EL (cell line): ENCODE measurements around the gene TMIGD2.
"Not testable (repeated sequence)": the region's sequence is repeated elsewhere in the genome, so short reads cannot be mapped to it uniquely, and the experiment has no call there.

Experiments used
- DNase-seq: peaks from one replicate; pipeline ENCODE4 v3.0.0-alpha.2; 2016

Gene TMIGD2

DNA sequence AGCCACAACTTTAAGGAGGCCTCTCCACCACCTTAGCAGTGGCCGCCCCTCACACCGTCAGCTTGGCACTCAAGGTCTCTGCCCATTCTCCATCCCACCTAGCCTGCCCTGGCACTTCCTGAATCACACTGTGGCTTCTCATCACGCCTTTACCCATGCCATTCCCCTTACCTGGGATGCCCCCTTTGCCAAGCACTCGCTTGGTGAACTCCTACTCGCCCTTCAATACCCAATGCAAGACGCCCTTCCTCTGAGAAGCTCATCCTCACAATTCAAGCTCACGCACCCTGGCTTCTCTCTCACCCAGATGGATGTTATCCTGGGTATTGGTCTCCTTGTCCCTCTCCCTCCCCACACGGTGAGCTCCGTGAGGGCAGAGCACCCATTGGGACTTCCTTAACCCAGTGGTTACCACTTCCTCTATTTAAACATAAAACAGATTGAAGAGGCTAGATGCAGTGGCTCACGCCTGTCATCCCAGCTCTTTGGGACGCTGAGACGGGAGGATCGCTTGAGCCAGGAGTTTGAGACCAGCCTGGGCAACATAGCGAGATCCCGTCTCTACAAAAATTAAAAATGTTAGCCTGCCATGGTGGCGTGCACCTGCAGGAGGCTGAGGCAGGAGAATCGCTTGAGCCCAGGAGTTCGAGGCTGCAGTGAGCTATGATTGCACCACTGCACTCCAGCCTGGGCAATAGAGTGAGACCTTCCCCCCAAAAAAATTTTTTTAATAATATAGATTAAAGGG, 35.8 kb downstream of the TMIGD2 start:
- DNase-seq: no peak

DNA sequence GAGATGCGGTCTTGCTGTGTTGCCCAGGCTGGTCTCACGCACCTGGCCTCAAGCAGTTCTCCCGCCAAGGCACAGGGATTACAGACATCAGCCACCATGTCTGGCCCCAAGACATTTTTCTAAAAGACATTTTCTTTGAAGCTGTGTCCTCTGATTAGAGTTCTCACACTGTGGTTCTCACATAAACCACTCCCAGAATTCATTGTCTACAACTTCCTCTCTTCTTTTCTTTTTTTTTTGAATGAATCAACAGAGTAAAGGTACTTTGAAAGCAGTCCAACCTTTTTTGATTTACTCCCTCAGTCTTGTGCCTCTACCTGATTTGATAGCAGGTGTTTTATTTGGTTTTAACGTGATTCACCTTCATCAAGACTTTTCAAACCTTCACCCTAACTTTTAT, 37.4 kb downstream of the TMIGD2 start:
- DNase-seq: no peak

DNA sequence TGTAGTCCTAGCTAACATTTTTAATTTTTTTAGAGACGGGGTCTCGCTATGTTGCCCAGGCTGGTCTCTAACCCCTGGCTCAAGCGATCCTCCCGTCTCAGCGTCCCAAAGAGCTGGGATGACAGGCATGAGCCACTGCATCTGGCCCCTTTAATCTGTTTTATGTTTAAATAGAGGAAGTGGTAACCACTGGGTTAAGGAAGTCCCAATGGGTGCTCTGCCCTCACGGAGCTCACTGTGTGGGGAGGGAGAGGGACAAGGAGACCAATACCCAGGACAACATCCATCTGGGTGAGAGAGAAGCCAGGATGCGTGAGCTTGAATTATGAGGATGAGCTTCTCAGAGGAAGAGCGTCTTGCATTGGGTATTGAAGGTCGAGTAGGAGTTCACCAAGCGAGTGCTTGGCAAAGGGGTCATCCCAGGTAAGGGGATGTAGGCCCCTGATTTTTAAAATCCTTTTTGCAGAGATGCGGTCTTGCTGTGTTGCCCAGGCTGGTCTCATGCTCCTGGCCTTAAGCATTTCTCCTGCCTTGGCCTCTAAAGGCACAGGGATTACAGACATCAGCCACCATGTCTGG, 41.5 kb downstream of the TMIGD2 start:
- DNase-seq: no peak

DNA sequence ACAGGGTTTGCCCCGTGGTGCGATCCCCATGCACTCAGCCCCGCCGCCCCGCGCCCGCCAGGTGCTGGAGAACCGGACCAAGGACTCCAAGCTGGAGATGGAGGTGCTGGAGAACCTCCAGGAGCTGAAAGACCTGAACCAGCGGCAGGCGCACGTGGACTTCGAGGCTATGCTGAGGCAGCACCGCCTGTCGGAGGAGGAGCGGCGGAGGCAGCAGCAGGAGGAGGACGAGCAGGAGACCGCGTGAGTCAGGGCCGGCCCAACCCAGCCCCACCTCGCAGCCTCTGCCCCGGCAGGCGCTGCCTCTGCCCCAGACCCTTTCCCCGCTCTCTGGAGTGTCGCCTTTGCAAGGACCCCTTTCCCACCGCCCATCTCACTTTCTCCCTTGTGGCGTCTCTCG, 44.0 kb downstream of the TMIGD2 start:
- DNase-seq: no peak

DNA sequence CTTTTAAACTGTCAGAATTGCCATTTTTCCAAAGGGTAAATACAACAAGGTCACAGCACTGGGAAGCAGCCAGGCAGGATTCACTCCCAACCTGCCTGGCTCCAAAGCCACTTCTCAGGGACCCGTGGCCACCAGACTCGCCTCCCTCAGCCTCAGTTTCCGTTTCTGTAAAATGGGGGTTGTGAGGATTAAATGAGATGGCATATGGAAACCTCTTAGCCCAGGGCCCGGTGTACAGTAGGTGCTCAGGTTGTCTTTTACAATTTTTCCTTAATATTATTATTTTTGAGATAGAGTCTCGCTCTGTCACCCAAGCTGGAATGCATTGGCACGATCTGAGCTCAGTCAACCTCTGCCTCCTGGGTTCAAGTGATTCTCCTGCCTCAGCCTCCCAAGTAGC, 45.2 kb downstream of the TMIGD2 start:
- DNase-seq: no peak

DNA sequence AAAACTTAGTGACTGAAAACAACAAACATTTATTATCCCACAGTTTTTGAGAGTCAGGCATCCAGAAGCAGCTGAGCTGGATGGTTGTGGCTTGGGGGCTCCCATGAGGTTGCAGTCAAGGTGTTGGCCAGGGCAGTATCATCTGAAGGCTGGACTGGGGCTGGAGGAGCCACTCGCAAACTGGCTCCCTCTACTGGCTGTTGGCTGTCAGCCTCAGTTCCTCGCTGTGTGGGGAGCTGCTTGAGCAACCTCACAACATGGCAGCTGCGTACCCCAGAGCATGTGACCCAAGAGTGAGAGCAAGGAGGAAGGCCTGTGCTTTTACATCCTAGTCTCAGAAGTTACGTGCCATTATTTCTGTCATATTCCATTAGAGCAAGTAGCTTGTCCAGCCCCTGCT, 45.6 kb downstream of the TMIGD2 start:
- no peak for DNase-seq

DNA sequence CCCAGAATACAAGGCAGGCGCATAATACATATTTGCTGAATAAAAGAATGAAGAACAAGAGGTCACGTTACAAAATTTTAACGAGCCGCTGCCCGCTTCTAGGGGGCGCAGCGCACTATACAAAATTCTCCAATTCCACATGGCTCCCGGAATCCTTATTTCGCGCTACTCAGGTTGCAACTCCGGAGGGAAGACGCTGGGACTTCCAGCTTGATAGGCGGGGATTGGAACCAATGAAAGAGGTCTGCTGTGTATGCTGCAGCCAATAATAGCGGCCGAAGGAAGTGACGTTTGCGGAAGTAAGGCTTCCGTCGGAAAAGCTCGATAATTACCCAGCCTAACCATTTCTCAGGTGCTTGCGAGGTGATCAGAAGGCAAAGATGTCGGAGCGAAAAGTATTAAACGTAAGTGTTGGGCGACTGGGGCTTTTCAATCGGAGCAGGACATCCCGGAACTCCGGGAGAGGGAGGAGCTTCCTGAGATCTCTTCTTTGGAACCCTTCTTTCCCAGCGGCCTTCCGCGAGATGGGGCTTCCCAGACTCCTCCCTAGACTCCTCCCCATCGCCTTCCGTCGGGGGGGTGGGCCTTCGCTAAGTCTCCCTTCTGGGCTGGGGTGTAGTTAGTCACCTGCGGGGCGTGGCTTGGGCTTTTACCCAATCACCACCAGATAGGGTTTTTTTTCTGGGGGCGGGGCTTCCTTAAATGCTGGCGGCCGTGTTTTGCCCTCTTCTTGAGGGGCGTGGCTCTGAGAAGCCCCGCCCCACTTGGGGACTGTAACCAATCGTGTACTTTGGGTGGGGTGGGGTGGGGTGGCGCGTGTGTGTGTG, 55.2 kb downstream of the TMIGD2 start, which contains the start of gene YJU2:
TSS of gene YJU2 (plus strand) at position 314 of the 827 bp plus-strand sequence. CDS start at position 381, 67 bp downstream.
- DNase-seq: peak; percentile 100

DNA sequence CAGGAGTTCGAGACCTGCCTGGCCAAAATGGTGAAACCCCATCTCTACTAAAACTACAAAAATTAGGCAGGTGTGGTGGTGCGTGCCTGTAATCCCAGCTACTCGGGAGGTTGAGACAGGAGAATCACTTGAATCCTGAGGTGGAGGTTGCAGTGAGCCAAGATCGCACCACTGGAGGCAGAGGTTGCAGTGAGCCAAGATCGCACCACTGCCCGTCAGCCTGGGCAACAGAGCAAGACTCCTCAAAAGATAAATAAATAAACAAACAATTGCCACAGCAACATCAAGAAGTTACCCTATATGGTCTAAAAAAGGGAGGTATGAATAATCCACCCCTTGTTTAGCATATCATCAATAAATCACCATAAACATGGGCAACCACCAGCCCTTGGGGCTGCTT, 56.3 kb downstream of the TMIGD2 start:
- DNase-seq: not testable (repeated sequence)
